ENCODE data around the gene CAMK1D.
"Not testable (repeated sequence)": the region's sequence is repeated elsewhere in the genome, so short reads cannot be mapped to it uniquely, and the experiment has no call there.

The CAMK1D gene

DNA sequence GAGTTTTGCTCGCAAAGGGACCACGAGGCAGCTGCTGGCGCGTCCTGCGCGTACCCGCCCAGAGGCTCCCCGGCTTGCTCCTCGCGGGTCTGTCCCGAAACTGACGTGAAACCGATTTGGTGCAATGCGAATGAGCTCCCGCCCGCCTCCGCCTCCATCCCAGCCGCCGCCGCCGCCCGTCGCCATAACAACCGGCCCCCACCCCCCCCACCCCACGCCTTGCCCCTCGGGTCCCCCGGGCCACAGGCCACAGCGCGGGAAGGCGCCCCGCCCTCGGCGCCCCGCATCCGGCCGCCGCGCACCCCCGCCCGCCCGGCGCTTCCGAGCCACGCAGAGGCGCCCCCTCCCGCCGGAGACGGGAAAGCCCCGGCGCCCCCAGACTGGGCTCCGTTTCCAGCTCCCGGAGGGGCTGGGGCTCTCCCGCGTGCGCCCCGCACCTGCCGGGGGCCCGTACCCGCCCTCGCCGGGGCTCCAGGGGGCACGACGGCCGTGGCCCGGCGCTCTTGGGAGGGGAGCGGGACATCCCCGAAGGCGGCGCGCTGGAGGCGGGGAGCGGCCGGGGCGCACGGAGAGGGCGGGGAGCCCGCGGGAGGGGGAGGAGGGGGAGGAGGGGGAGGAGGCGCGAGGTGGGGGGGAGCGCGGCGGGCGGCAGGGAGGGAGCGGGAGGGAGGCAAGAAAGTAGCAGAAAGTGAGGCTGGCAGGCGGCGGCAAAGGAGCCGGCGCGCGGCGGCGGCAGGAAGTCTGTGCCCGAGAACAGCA, at the start of gene CAMK1D:
Gene CAMK1D (plus strand): TSS at position 678 of the 759 bp plus-strand sequence.
- peak; percentile 49 for DNase-seq (ENCODE audit: low spot score)

DNA sequence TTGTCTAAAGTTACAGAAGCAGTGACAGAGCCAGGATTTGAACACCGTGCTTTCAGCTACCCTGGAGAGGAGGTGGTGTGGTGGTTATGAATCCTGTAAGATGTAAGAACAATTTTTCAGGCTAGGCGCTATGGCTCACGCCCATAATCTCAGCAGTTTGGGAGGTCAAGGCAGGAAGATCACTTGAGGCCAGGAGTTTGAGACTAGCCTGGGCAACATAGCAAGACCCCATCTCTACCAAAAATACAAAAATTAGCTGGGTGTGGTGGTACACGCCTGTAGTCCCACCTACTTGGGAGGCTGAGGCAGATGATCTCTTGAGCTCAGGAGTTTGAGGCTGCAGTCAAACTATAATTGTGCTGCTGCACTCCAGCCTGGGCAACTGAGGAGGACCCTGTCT, 48.3 kb upstream of the CAMK1D start:
- DNase-seq (ENCODE audit: low spot score) = not testable (repeated sequence)

DNA sequence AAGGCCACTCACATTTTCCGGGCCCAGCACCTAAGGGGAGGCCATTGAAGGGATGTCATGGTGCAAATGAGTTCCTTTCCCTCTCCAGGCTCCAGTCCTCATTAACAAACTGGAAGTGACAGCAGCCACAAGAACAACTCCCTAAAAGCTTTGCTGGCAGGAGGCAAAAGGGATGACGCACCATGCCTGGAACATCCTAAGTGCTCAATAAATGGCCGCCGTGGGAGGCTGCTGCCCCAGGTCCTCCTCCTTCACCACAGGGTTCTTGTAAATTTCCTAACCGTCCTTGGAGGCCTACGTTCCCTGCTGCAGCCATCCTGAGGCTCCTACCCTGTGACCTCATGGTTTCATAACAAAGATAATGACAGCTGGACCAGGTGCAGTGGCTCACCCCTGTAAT, 41.3 kb upstream of the CAMK1D start:
- no peak for DNase-seq (ENCODE audit: low spot score)

DNA sequence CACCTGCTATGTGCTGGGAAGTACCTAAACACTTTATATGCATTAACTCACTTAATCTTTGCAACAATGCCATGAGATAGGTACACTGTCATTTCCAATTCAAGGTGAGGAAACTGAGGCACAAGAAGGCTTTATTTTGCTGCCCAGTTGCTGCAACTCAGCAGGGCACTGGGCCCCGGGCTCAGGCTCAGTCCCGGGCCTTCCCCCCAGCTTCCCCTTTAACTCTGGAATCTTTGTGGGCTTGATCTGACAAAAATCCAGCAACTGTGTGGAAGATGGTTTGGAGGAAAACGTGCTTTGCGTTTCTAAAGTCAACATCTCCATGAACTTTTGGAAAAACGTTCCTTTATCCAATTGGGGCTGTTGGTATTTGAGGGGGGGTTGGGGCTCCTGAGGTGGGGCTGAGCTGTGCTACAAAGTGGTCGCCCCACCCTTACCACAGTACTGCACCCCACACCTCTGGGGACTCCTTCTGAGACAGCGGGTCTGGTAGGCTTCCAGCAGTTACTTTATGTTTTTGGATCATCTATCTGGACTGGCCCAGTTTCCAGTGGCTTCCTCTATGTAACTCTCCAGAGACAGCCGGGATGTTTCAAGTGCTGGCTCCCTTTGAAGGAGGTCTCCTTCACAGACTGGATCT, 40.5 kb upstream of the CAMK1D start:
- no peak for DNase-seq (ENCODE audit: low spot score)

DNA sequence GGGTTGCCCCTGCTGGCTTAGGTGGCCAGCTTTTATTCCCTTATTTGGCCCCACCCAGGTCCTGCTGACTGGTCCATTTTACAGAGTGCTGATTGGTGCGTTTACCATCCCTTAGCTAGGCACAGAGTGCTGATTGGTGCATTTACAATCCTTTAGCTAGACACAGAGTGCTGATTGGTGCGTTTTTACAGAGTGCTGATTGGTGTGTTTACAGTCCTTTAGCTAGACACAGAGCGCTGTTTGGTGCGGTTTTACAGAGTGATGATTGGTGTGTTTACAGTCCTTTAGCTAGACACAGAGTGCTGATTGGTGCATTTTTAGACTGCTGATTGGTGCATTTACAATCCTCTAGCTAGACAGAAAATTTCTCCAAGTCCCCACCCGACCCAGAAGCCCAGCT, 39.6 kb upstream of the CAMK1D start:
- DNase-seq (ENCODE audit: low spot score) = not testable (repeated sequence)

DNA sequence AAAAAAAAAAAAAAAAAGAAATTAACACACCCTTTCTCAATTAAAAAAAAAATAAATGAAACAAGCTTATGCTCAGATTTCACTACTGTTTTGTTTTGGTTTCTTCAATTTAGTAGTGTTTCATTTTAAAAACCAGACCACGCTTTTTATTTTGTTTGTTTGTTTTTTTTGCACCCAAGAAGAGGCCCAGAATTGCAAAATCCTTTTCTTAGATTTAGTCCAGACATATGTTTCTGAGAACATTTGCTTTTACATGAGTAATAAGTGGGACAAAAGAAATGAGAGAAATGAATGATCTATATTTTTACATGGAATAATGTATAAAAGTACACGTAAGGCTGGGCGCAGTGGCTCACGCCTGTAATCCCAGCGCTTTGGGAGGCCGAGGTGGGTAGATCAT, 34.5 kb upstream of the CAMK1D start:
- DNase-seq (ENCODE audit: low spot score) = no peak

DNA sequence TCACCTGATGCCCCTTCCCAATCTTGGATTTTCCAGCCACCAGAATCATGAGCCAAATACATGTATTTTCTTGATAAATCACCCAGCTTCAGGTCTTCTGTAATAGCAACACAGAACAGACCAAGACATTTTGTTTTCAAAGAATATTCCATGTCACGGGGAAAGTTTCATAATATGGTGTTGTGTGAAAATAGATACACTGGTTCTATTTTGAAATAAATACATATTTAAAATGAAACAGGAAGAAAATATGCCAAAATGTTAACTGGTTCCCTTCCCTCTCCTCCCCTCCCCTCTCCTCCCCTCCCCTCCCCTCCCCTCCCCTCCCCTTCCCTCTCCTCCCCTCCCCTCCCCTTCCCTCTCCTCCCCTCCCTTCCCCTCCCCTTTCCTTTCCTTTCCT, 30.3 kb upstream of the CAMK1D start:
- DNase-seq (ENCODE audit: low spot score) = no peak

DNA sequence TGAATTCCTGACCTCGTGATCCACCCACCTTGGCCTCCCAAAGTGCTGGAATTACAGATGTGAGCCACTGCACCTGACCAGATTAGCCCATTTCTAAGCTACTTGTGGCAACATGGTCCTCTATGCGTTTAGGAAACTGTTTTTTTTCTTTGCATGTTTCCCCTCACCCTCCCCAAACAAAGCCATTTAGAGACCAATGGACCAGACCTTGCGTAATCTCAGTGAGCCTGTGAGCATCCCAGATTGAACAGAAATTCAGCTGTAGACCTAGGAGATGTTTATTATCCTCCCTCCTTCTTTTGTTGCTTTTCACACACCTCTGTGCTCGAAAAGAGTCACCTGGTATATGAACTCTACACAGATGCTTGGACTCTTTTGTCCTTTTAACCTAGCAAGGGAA, 28.5 kb upstream of the CAMK1D start:
- DNase-seq (ENCODE audit: low spot score) = no peak

DNA sequence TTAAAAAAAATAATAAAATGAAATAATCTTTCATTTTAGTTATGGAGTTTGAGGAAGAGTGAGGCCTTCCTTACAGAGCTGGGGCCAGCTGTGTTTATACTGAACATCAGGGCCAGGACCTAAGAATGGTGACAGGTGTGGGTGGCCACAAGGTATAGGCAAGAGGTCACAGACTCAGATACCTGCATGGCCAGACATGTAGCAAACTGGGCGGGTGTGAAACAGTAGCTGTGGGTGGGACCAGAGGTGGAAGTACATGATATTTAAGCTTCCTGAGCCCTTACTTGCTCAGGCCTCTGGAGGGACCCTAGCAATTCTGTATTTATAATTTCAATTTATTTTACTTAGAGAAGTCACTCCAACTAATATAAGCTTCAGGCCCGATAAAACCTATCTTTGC, 27.7 kb upstream of the CAMK1D start:
- DNase-seq (ENCODE audit: low spot score) = no peak

DNA sequence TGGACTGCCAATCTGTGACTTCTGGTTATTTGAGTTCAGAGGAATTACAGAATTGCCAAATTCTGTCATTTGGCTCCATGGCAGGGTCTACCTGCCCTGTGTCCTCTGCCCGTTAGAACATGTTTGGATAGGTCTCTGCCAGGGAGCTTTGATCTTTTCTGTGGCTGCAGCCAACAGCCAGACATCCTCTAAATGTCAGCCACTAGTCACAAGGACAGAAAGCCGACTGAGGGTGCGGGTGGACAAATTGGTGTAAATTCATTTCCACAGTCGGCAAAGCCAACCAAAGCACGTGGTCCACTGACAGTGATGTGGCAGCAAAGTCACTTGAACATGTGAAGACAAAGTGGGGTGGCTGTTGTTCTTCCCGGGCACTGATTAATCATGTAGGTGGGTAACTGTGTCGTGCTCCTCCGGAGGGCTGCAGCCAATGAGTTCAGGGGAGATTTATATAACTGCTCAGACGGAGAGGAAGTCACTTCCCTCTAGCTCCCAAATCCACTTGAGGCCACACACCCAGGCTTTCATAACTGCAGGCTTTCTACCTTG, 26.7 kb upstream of the CAMK1D start:
- DNase-seq (ENCODE audit: low spot score) = no peak

DNA sequence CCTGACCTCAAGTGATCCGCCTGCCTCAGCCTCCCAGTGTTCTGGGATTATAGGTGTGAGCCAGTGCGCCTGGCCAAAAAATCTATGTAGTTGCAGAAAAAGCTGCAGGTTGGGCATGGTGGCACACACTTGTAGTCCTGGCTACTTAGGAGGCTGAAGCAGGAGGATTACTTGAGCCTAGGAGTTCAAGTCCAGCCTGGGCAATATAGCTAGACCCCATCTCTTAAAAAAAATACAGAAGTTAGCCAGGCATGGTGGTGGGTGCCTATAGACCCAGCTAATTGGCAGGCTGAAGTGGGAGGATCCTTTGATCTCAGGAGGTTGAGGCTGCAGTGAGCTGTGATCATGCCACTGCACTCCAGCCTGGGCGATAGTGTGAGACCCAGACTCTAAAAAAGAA, 24.8 kb upstream of the CAMK1D start:
- no peak for DNase-seq (ENCODE audit: low spot score)

DNA sequence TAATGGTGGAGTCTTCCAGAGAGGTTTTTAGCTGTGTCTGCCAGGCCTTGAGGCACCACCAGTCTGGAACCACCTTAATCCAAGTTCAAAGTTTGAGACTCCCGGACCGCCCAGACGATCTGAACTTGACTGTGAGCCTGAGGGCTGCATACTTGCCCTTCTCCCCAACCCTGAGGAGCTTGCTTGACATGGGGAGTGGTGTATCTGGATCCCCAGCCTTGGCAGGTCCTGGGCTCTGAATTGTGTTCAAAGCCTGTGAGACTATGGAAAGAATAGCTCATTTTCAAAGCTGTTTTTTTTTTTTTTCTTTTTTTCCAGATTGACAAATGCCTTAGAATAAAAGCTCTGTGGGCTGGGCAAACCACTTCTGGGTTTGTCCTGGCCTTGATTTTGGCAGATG, 22.3 kb upstream of the CAMK1D start:
- DNase-seq (ENCODE audit: low spot score) = no peak

DNA sequence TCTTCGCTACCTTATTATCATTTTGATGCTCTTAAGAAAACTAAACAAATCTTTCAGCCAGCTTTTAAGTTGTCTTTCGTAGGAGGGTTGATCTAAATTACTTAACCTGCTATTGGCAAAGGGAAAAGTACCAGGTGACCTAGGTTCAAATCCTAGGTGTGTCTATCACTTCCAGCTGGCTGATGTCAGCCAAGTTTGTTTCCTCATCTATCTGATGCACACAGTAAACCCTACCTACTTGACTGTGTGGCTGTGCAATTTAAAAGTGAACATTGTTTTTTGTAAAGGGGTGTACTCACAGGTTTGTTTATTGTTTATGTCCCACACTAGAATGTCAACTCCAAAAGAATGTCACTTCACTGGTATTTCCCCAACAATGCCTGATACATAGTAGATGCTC, 21.9 kb upstream of the CAMK1D start:
- no peak for DNase-seq (ENCODE audit: low spot score)

DNA sequence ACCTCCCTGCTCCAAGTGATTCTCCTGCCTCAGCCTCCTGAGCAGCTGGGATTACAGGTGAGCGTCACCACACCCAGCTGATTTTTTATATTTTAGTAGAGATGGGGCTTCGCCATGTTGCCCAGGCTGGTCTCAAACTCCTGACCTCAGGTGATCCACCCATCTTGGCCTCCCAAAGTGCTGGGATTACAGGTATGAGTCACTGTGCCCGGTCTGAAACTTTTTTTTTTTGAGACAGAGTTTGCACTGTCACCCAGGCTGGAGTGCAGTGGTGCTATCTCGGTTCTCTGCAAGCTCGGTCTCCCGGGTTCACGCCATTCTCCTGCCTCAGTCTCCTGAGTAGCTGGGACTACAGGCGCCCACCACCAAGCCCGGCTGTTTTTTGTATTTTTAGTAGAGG, 21.0 kb upstream of the CAMK1D start:
- not testable (repeated sequence) for DNase-seq (ENCODE audit: low spot score)

DNA sequence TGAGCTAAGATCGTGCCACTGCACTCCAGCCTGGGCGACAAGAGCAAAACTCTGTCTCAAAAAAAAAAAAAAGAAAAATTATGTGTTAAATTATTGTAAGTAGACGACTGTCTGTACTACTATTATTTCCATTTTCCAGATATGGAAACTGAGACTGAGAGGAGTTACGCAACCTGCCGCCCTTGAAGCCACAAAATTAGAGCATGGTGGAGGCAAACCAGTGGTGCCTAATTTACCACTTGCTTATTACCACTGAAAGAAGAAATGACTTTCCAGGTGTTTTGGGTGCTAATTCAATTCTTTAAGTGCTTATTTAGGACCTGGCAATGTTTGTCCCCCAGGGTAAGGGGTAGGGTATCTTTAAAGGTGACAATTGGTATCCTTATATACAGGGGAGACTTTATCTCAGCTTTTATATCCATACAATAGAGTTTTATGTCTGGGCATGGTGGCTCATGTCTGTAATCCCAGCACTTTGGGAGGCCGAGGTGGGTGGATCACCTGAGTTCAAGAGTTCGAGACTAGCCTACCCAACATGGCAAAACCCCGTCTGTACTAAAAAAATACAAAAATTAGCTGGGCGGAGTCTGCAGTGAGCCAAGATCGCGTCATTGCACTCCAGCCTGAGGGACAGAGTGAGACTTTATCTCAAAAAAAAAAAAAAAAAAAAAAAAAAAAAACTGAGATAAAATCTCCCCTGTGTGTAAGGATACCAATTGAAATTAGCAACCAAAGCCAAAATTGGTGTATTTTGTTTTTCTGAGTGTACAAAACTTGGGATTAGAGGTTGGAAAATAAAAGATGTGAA, 16.6 kb upstream of the CAMK1D start:
- DNase-seq (ENCODE audit: low spot score) = no peak

DNA sequence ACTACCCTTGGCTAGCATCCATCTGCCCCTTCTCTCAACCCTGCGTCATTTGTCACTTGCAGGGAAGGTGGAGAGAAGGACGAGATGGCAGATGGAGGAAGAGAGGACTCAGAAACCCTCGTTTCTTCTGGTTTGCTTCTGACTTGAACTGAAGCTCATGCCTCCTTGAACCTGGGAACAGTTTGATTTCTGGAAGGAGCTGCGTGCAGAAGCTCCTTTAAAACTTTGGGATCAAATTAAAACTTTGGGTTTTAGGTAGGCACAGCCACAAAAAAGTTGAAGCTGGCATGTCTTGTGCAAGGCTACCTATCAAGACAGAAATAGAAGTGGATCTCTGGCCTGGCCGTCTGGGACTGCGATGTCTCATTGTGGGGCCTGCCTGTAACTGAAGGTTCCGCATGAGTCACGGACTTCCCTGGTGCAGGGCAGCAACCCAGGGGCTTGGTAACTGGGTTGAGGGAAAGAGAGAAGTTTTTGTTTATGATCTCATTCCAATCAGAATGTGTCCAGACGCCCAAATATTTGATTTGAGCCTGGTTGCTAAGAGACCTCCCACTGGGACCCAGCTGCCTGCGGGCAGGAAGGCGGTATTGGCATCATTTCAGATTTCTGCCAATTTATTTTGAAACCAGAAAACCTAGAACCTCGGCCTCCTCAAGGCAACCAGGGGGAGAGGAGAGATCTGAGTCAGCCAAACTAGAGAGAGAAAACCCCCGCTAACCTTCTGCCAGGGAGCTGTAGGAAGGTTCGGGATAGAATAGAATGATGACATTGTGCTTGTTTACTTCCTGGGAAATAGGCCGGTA, 15.8 kb upstream of the CAMK1D start:
- no peak for DNase-seq (ENCODE audit: low spot score)

DNA sequence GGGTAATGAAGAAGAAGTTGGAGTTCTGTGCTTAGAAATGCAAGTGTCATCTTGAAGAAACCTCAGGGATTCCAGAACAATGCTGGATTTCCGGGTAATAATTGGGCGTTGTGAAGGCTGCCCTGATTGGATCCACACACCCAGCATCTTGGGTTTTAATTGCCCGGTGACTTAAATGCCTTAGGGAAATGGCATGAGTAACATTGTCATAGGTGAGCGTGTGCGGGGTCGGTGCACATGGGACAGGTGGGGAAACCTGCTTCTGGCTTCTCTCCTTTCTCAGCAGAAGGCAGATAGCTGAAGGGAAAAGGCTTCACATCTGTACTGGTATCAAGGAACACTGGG, 15.2 kb upstream of the CAMK1D start:
- DNase-seq (ENCODE audit: low spot score) = no peak

DNA sequence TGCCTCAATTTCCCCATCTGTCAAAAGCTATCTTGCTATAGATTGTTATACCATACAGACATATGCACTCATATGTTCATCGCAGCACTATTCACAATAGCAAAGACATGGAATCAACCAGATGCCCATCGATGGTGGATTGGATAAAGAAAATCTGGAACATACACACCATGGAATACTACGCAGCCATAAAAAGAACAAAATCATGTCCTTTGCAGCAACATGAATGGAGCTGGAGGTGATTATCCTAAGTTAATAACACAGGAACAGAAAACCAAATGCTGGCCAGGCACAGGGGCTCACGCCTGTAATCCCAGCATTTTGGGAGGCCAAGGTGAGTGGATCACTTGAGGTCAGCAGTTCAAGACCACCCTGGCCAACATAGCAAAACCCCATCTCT, 14.2 kb upstream of the CAMK1D start:
- not testable (repeated sequence) for DNase-seq (ENCODE audit: low spot score)

DNA sequence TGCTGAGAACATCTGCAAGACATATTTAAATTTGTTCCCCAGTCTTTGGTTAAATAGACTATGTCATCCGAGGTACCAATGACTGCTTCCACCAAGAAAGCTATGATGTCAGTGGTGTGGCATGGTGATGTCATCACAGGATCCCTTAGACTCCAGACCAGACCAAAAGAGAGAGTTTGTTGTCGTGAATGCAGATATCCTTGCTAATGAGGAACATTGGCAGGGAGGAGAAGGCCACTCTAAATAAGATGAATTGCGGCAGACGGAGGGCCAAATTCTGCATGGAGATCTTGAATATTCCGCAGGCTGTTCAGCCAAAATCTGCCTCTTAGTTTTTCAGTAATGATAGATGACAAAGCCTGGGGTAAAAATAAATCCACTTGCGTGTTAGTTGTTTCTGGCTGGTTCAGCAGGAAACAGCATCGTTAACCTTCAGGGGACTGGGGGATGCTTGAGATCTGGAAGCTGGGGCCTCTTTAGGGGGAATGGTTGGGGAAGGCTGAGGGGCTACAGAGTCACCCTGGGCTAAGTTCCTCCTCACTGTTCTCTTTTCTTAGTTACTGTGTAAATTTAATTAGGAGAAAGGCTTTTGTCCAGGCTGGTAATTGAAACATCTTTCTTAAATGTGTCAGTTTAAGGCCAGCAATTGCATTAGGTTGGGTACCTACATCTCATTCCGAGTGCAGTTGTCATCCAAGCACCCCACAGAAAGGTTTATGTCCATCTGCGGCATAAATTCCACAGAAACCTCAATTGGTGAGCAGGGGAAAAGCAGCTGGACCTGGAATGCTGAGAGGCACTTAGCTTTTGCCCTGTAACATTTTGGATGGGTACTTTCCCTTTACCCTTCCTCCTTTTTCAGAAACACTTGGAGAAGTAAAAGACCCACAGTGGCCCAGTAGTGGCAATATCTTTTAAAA, 11.6 kb upstream of the CAMK1D start:
- no peak for DNase-seq (ENCODE audit: low spot score)

DNA sequence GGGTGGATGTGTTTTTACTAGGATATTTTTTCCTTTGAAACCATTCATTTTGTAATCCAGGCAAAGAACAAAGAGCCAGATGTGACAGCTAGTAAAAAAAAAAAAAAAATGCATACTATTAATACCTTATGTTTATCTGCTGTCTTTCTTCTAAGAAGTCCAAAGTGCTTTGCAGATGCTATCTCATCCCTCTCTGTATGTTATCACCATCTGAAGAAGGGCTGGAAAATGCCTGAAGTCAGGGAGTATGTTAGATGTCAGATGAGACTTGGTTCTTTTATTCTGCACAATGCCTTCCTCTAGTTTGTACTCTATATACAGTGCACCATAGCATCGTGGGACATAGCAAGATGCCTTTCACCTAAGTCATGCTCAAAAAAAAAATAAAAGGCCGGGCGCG, 10.4 kb upstream of the CAMK1D start:
- no peak for DNase-seq (ENCODE audit: low spot score)

DNA sequence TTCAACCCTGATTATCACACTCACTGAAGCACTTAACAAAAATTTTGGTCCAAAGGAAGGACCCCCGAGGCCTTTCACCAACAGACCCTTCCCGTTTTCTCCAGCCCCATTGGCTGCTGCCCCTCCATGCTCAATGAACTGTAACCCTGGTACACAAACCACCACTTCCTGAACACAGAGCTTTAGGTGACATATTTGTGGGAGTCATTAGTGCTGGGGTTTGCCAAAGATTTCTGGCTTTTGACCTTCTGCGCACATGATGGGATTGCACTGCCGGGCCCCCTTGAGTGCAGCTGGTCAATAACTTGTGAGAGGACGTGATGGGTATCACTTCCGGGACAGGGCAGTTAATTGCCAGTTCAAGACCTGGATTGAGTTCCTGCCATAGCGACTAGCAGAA, 9.0 kb upstream of the CAMK1D start:
- no peak for DNase-seq (ENCODE audit: low spot score)

All from HuH-7.5 (cell line).